HL-60 (cell line): Measurements from ENCODE around the gene WIPF2.

Experiments
- CTCF ChIP-seq: IDR thresholded peaks from one replicate; pipeline ENCODE4 v1.5.1; 2011; ENCODE audit warnings: low read length, control low read depth, inconsistent platforms; ENCODE audit not compliant: insufficient read depth
- GABPA ChIP-seq: IDR thresholded peaks from 2 replicates; pipeline ENCODE4 v1.6.1; 2012; ENCODE audit warnings: low read depth
- POLR2AphosphoS5 ChIP-seq: IDR thresholded peaks from 2 replicates; pipeline ENCODE4 v1.6.1; 2012; ENCODE audit warnings: low read depth
- REST ChIP-seq: IDR thresholded peaks from 2 replicates; pipeline ENCODE4 v1.6.1; 2012; ENCODE audit warnings: low read depth; ENCODE audit not compliant: insufficient replicate concordance
- SPI1 ChIP-seq: IDR thresholded peaks from 2 replicates; pipeline ENCODE4 v1.6.1; 2012; ENCODE audit warnings: low read depth, mild to moderate bottlenecking, borderline replicate concordance

GRCh38 chr17:40287159-40287493, 68.0 kb downstream of the WIPF2 start:
- no peak for TF ChIP-seq REST
- no peak for TF ChIP-seq CTCF
- TF ChIP-seq POLR2AphosphoS5: no peak
- TF ChIP-seq GABPA: no peak
- TF ChIP-seq SPI1: no peak
